ENCODE measurements around the gene ST8SIA1.

DNA sequence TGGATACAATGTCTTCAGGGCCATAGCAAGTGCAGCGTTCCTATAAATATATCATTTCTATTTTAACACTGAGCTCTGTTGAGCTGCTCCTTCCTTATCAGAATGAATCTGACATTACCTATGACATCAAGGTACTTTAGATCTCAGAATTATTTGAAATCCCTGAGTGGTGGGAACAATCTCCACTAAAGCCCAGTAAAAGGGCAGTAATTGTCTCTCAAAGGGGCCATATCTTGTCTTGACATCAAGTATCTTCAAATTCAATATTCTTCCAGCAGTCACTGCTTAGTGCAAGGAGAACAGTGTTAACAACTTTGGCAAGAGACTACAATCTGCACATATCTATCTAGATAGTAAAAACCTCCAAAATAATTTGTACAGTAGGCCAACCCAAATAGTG is 21.7 kb upstream of the ST8SIA1 start:
- TF ChIP-seq, protein P1, sequence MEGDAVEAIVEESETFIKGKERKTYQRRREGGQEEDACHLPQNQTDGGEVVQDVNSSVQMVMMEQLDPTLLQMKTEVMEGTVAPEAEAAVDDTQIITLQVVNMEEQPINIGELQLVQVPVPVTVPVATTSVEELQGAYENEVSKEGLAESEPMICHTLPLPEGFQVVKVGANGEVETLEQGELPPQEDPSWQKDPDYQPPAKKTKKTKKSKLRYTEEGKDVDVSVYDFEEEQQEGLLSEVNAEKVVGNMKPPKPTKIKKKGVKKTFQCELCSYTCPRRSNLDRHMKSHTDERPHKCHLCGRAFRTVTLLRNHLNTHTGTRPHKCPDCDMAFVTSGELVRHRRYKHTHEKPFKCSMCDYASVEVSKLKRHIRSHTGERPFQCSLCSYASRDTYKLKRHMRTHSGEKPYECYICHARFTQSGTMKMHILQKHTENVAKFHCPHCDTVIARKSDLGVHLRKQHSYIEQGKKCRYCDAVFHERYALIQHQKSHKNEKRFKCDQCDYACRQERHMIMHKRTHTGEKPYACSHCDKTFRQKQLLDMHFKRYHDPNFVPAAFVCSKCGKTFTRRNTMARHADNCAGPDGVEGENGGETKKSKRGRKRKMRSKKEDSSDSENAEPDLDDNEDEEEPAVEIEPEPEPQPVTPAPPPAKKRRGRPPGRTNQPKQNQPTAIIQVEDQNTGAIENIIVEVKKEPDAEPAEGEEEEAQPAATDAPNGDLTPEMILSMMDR (conservative IDR thresholded peaks at IDR 0.05; ENCODE audit: low read length), result no peak
- TF ChIP-seq EZH2phosphoT487 (IDR thresholded peaks at IDR 0.05; ENCODE audit: borderline replicate concordance, low read depth, low read length), result no peak
